Upper lobe of left lung (tissue), 4 donors: Measurements from ENCODE around the gene SGCA.

Experiments used
- EP300 ChIP-seq, 4 donors: sonication (generic); formaldehyde crosslinking; IDR thresholded peaks; one replicate each; pipeline ENCODE4 v1.5.1; 2017; ENCODE audit warnings: antibody characterized with exemption in 4 of 4, control low read depth in 2 of 4
- POLR2A ChIP-seq, 4 donors: fragments of 450-650 bp; IDR thresholded peaks; one replicate each; pipeline ENCODE4 v1.5.1; 2016 to 2017; ENCODE audit warnings: antibody characterized with exemption in 4 of 4, mild to moderate bottlenecking in 2 of 4
- POLR2AphosphoS5 ChIP-seq, 2 donors: sonication (generic); formaldehyde crosslinking; IDR thresholded peaks; one replicate each; pipeline ENCODE4 v1.5.1; 2017; ENCODE audit warnings: antibody characterized with exemption in 2 of 2
- TF ChIP-seq, protein P1 (sequence below), 6 experiments: fragments of 450-650 bp in 4 of 6; fragments of 200-600 bp in 2 of 6; sonication (generic) in 2 of 6; IDR thresholded peaks; one replicate each; pipeline ENCODE4 v1.5.1; 2016 to 2019; ENCODE audit warnings: antibody characterized with exemption in 6 of 6

DNA sequence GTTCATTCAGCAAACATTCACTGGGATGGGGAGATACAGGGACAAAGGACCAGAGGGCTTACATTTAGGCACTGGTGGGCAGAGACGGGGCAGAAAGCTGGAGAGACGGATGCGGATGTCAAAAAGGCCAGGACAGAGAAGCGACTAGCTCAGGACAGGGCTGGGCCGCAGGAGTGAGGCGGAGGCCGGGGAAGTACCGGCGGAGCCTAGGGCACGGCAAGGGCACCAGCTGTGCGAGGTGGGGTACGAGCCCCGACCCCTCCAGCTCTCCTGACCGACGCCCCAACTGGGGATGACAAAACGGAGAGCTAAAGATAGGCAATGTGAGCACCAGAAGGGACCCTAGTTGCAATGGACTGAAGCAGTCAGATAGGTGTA lies 3.9 kb upstream of the SGCA start:
- TF ChIP-seq, protein P1, sequence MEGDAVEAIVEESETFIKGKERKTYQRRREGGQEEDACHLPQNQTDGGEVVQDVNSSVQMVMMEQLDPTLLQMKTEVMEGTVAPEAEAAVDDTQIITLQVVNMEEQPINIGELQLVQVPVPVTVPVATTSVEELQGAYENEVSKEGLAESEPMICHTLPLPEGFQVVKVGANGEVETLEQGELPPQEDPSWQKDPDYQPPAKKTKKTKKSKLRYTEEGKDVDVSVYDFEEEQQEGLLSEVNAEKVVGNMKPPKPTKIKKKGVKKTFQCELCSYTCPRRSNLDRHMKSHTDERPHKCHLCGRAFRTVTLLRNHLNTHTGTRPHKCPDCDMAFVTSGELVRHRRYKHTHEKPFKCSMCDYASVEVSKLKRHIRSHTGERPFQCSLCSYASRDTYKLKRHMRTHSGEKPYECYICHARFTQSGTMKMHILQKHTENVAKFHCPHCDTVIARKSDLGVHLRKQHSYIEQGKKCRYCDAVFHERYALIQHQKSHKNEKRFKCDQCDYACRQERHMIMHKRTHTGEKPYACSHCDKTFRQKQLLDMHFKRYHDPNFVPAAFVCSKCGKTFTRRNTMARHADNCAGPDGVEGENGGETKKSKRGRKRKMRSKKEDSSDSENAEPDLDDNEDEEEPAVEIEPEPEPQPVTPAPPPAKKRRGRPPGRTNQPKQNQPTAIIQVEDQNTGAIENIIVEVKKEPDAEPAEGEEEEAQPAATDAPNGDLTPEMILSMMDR (IDR thresholded peaks at IDR 0.05): no peak
- TF ChIP-seq EP300 (IDR thresholded peaks at IDR 0.05): no peak
- TF ChIP-seq POLR2A (IDR thresholded peaks at IDR 0.05): no peak
- TF ChIP-seq POLR2AphosphoS5 (IDR thresholded peaks at IDR 0.05): no peak
